Hematopoietic multipotent progenitor cell treated with erythropoietin and hydrocortisone succinate and interleukin-3 and kit ligand, for 6 days (in vitro differentiated cells): ENCODE measurements around the gene APLN.
A peak's percentile ranks its signal among the peaks of the same experiment; 100 is the strongest.

ENCODE experiments used
- DNase-seq: peaks from one replicate; pipeline ENCODE4 v3.0.0-alpha.2; 2015

APLN gene

GRCh38 chrX:129654652-129655546 lies at the start of gene APLN:
APLN (minus strand) TSS chrX:129654956; CDS start chrX:129654630, 326 bp downstream.
- peak; percentile 24 for DNase-seq

- DNase-seq = no peak
These were observed 49.7 kb upstream of the APLN start for GRCh38 chrX:129704491-129704890.

GRCh38 chrX:129701624-129702069 lies 46.9 kb upstream of the APLN start:
- no peak for DNase-seq

GRCh38 chrX:129700536-129700935 lies 45.8 kb upstream of the APLN start:
- no peak for DNase-seq

GRCh38 chrX:129698150-129698549 lies 43.4 kb upstream of the APLN start:
- no peak for DNase-seq

GRCh38 chrX:129697204-129697829 lies 42.6 kb upstream of the APLN start:
- DNase-seq = no peak

- DNase-seq = no peak
These were observed 41.9 kb upstream of the APLN start for GRCh38 chrX:129696463-129697155.

GRCh38 chrX:129695937-129696336 lies 41.2 kb upstream of the APLN start:
- no peak for DNase-seq

- DNase-seq = no peak
These were observed 40.8 kb upstream of the APLN start for GRCh38 chrX:129695535-129695934.

- DNase-seq = no peak
These were observed 40.0 kb upstream of the APLN start for GRCh38 chrX:129694805-129695204.

GRCh38 chrX:129693354-129693753 lies 38.6 kb upstream of the APLN start:
- no peak for DNase-seq

- DNase-seq = no peak
These were observed 35.7 kb upstream of the APLN start for GRCh38 chrX:129690435-129690834.

GRCh38 chrX:129689796-129690195 lies 35.0 kb upstream of the APLN start:
- no peak for DNase-seq

- no peak for DNase-seq
These were observed 33.3 kb upstream of the APLN start for GRCh38 chrX:129688097-129688496.

- DNase-seq = no peak
These were observed 31.7 kb upstream of the APLN start for GRCh38 chrX:129686422-129686948.

- DNase-seq = no peak
These were observed 28.2 kb upstream of the APLN start for GRCh38 chrX:129682979-129683378.

GRCh38 chrX:129679901-129680300 lies 25.1 kb upstream of the APLN start:
- no peak for DNase-seq

GRCh38 chrX:129678614-129679195 lies 23.9 kb upstream of the APLN start:
- DNase-seq = peak; percentile 51

GRCh38 chrX:129667412-129667811 lies 12.7 kb upstream of the APLN start:
- no peak for DNase-seq

- no peak for DNase-seq
These were observed 11.3 kb upstream of the APLN start for GRCh38 chrX:129665916-129666644.

GRCh38 chrX:129663171-129663570 lies 8.4 kb upstream of the APLN start:
- DNase-seq = no peak

GRCh38 chrX:129661369-129661768 lies 6.6 kb upstream of the APLN start:
- no peak for DNase-seq
